ENCODE data around the gene USH1C.

- TF ChIP-seq CTCF (IDR thresholded peaks at IDR 0.05) (no peak), POLR2A (IDR thresholded peaks at IDR 0.05) (no peak)
Measured at GRCh38 chr11:17579451-17579850, 35.2 kb upstream of the USH1C start.
